ENCODE results near the gene HDAC4.

GRCh38 chr2:239025951-239026461 is 374.8 kb downstream of the HDAC4 start:
- TF ChIP-seq TEAD4 (CRISPR knock-in tag; IDR thresholded peaks at IDR 0.05) (no peak), ZNF219 (CRISPR knock-in tag; IDR thresholded peaks at IDR 0.05; ENCODE audit: borderline replicate concordance) (no peak), CTCF (IDR thresholded peaks at IDR 0.05) (no peak)
- TF ChIP-seq, protein P1, sequence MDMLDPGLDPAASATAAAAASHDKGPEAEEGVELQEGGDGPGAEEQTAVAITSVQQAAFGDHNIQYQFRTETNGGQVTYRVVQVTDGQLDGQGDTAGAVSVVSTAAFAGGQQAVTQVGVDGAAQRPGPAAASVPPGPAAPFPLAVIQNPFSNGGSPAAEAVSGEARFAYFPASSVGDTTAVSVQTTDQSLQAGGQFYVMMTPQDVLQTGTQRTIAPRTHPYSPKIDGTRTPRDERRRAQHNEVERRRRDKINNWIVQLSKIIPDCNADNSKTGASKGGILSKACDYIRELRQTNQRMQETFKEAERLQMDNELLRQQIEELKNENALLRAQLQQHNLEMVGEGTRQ (CRISPR knock-in tag; IDR thresholded peaks at IDR 0.05): no peak

Measured in WTC11 (cell line).